BJ (cell line): ENCODE measurements around the gene KLHL2. TPM values are rescaled to one million over a fixed set of nuclear protein-coding genes. Genes with fewer than 3 reads are reported as not detected.
"Not testable (repeated sequence)": the region's sequence is repeated elsewhere in the genome, so short reads cannot be mapped to it uniquely, and the experiment has no call there.

Experiments used
- CTCF ChIA-PET: fragments of 350-600 bp; formaldehyde crosslinking; extraction: SDS; loops from one replicate; lab custom pipeline; 2021; ENCODE audit warnings: antibody characterized with exemption, inconsistent platforms; lab: Yijun Ruan, JAX
- POLR2A ChIA-PET: fragments of 300-600 bp; sonication (Branson Sonifier 250); formaldehyde crosslinking; extraction: SDS; loops from one replicate; lab custom pipeline; 2021; ENCODE audit warnings: antibody characterized with exemption; lab: Charles Lee
- DNase-seq: peaks from one replicate; pipeline ENCODE4 v3.0.0-alpha.2; 2011; ENCODE audit warnings: low read depth
- H3K27me3 ChIP-seq: 2 replicates; pipeline ENCODE4 v1.6.0; 2011; ENCODE audit warnings: low read length; ENCODE audit not compliant: control insufficient read depth, insufficient read depth
- H3K36me3 ChIP-seq: 2 replicates; pipeline ENCODE4 v1.5.1; 2011; ENCODE audit warnings: low read length; ENCODE audit not compliant: control insufficient read depth, insufficient read depth
- H3K4me3 ChIP-seq: 2 replicates; pipeline ENCODE4 v1.5.1; 2011; ENCODE audit warnings: low read depth, mild to moderate bottlenecking, control low read depth, low read length
- polyA plus RNA-seq: library from polyadenylated mRNA; depleted of rRNA; stranded (reverse); fragments of >200 nt; gene quantifications from 2 replicates; pipeline ENCODE4 v1.2.3, GENCODE V29; 2011
- TF ChIP-seq, protein P1 (sequence below): IDR thresholded peaks from 2 replicates; pipeline ENCODE4 v1.5.1; 2011; ENCODE audit warnings: low read depth, mild to moderate bottlenecking, control low read depth, inconsistent platforms, low read length, moderate library complexity; ENCODE audit not compliant: insufficient read depth

KLHL2 gene
- polyA plus RNA-seq, 1 experiment, result 6.8 TPM

DNA sequence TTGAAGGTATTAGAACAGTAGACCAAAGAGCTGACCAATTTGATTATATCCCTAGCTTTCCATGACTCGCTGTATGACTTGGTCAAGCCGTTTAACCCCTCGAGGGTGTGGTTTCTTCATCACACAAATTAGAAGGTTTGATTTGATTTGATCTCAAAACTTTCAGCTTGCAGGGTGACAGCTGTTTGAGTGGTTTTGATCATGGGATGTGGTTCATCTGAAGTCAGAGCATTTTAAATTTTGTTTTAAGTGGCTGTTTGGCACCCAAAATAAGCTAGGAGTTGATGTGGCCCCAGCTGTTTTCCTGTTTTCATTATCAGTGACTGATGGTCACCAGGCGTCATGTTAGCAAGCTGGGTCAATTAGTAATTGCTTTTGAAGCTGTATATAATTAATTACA is 52.4 kb downstream of the KLHL2 start:
- H3K36me3 ChIP-seq, CTCF ChIA-PET, H3K4me3 ChIP-seq, DNase-seq, H3K27me3 ChIP-seq, POLR2A ChIA-PET: not testable (repeated sequence)

DNA sequence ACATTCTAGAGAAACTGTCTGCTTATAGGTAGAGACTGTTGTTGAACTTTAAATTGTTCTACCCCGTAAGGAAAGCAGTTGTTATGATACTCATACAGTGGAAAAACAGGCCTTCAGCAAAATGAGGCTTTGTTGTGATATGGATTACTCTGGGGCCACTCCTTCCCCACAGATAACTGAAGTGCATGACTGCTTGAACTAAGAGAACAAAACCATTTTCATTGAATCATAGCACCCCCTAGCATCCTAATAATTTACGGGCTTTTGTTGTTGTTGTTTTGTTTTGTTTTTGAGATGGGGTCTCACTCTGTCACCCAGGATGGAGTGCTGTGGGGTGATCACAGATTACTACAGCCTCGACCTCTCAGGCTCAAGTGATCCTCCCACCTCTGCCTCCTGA is 54.9 kb downstream of the KLHL2 start:
- DNase-seq, H3K36me3 ChIP-seq, H3K27me3 ChIP-seq, CTCF ChIA-PET, POLR2A ChIA-PET, H3K4me3 ChIP-seq: not testable (repeated sequence)

DNA sequence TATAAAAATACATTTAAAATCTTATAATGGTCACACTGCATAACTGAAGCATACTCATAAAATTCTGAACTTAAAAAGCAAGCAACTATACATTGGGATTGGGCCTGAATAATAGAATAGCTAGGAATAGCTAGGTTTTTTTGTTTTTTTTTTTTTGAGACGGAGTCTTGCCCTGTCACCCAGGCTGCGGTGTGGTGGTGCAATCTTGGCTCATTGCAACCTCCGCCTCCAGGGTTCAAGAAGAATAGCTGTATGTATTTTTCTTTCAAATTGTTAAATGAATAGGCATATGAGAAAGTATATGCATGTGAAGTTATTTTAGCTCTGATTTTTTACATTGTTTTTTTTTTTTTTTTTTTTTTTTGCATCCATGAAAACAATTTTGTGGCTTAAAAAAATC is 56.1 kb downstream of the KLHL2 start:
- POLR2A ChIA-PET, H3K4me3 ChIP-seq, CTCF ChIA-PET, H3K27me3 ChIP-seq, H3K36me3 ChIP-seq, DNase-seq: not testable (repeated sequence)

DNA sequence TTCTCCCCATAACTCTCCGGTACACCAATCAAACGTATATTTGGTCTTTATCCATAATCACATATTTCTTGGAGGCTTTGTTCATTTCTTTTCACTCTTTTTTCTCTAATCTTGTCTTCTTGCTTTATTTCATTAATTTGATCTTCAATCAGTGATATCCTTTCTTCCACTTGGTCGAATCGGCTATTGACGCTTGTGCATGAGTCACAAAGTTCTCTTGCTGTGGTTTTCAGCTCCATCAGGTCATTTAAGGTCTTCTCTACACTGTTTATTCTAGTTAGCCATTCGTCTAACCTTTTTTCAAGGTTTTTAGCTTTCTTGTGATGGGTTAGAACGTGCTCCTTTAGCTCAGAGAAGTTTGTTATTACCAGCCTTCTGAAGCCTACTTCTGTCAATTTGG is 62.6 kb downstream of the KLHL2 start:
- POLR2A ChIA-PET, H3K27me3 ChIP-seq, CTCF ChIA-PET, H3K36me3 ChIP-seq, H3K4me3 ChIP-seq, DNase-seq: not testable (repeated sequence)

DNA sequence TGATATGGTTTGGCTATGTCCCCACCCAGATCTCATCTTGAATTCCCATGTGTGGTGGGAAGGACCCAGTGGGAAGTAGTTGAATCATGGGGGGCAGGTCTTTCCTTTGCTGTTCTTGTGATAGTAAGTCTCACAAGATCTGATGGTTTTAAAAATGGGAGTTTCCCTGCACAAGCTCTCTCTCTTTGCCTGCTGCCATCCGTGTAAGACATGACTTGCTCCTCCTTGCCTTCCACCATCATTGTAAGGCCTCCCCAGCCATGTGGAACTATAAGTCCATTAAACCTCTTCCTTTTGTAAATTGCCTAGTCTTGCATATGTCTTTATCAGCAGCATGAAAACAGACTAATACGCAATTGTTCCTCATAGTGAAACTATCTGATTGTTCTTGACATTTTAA is 66.1 kb downstream of the KLHL2 start:
- H3K27me3 ChIP-seq, POLR2A ChIA-PET, H3K4me3 ChIP-seq, CTCF ChIA-PET, DNase-seq, H3K36me3 ChIP-seq: not testable (repeated sequence)

DNA sequence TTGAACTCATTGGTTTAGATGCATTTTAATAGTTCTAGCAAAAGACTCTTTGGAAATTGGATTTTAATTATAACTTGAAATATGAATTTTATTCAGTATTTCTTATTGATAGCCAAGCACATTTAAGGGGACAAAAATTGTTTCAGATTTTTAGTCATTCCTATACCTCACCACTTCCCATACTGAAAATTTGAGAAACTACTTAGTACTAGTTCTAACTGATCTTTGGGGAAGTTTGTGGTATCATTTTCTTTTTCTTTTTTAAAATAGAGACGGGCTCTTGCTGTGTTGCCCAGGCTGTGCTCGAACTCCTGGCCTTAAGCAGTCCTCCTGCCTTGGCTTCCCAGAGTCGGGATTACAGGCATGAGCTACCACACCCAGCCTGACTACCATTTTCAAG is 68.0 kb downstream of the KLHL2 start:
- H3K36me3 ChIP-seq, CTCF ChIA-PET, H3K27me3 ChIP-seq, POLR2A ChIA-PET, DNase-seq, H3K4me3 ChIP-seq: not testable (repeated sequence)

DNA sequence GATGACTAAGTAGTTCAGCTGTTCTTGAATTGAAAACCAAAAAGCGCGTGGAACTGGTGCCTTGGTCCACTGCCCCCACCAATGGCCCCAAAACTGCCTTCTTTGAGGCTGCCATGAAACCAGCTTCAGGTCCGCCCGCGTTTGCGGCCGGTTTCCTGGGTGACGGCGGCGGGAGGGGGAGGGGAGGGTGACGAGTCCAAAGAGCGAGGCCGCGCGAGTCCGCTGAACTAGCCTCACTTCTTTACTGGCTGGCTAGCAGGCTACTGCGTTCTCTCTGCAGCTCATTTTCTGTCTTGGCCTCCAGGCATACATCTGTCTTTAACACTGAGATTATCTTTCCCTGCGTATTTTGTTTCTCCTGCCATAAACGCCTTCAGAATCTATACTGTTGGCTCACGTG is 72.2 kb downstream of the KLHL2 start:
- CTCF ChIA-PET, DNase-seq, H3K36me3 ChIP-seq, H3K27me3 ChIP-seq, POLR2A ChIA-PET, H3K4me3 ChIP-seq: not testable (repeated sequence)

DNA sequence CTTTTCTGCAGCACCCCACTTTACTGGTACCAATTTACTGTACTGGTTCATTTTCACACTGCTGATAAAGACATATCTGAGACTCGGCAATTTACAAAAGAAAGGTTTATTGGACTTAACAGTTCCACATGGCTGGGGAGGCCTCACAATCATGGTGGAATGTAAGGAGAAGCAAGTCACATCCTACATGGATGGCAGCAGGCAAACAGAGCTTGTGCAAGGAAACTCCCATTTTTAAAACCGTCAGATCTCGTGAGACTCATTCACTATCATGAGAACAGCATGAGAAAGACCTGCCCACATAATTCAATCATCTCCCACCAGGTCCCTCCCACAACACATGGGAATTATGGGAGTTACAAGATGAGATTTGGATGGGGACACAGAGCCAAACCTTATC is 77.3 kb downstream of the KLHL2 start:
- H3K4me3 ChIP-seq, H3K36me3 ChIP-seq, CTCF ChIA-PET, H3K27me3 ChIP-seq, DNase-seq, POLR2A ChIA-PET: not testable (repeated sequence)

DNA sequence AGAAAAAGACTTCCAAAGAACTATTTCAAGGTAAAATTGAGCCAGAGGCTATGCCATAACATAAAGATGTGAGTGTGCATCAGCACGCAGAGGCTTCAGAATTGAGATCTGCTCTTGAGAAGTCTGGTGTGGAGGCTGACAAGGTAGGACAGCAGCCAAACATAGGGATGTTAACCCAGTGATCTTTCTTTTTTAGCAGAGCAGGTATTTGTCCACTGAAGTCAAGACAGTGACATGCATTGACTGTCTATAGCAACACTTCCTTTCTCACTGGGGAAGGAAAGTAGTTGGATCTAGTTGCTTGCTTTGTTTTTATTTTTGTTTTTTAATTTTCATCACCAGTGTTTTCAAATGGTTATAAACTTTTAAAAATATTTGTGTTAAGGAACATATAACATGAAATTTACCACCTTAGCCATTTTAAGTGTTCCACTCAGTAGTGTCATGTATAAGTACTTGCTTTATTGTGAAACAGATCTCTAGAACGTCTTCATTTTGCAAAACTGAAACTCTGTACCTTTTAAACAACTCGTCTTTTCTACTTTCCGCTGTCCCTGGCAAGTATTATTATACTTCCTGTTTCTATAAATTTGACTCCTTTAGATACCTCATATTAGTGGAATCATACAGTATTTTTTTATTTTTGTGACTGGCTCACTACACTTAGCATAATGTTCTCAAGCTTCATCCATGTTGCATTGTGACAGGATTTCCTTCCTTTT is 79.4 kb downstream of the KLHL2 start:
- H3K4me3 ChIP-seq, POLR2A ChIA-PET, H3K36me3 ChIP-seq, H3K27me3 ChIP-seq, DNase-seq, CTCF ChIA-PET: not testable (repeated sequence)

DNA sequence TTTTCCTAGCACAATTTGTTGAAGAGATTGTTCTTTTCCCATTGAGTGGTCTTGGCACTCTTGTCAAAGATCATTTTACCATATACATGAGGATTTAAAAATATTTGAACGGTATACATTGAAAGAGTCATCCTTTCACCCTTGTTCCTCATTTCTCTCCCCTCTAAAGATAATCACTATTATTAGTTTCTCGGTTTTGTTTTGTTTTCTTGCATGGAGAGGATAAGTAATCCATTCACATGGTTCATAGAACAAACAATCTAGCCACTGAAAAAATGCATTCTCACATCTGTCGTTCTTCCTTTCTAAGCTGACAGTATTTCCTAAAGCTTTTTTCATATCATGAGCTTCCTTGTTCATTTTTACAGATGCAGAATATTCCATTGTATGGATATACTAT is 80.9 kb downstream of the KLHL2 start:
- H3K36me3 ChIP-seq, result no peaks in the 10 kb centered on the region
- DNase-seq, result no peak
- CTCF ChIA-PET, result no interaction called here
- H3K27me3 ChIP-seq, result no peaks in the 10 kb centered on the region
- TF ChIP-seq, protein P1, sequence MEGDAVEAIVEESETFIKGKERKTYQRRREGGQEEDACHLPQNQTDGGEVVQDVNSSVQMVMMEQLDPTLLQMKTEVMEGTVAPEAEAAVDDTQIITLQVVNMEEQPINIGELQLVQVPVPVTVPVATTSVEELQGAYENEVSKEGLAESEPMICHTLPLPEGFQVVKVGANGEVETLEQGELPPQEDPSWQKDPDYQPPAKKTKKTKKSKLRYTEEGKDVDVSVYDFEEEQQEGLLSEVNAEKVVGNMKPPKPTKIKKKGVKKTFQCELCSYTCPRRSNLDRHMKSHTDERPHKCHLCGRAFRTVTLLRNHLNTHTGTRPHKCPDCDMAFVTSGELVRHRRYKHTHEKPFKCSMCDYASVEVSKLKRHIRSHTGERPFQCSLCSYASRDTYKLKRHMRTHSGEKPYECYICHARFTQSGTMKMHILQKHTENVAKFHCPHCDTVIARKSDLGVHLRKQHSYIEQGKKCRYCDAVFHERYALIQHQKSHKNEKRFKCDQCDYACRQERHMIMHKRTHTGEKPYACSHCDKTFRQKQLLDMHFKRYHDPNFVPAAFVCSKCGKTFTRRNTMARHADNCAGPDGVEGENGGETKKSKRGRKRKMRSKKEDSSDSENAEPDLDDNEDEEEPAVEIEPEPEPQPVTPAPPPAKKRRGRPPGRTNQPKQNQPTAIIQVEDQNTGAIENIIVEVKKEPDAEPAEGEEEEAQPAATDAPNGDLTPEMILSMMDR, result no peak
- no peak overlapping the region for H3K4me3 ChIP-seq
- POLR2A ChIA-PET, result no interaction called here
